ENCODE data around the gene PSTK.

The PSTK gene

GRCh38 chr10:122980209-122981065 is at the start of gene PSTK:
Gene PSTK (plus strand): TSS chr10:122980401. CDS start chr10:122980480, 79 bp downstream.
- peak; percentile 78 for DNase-seq

GRCh38 chr10:122931088-122931906 is 48.9 kb upstream of the PSTK start:
- DNase-seq, result no peak

- no peak for DNase-seq
Observed at GRCh38 chr10:122939133-122939855, 40.9 kb upstream of the PSTK start.

GRCh38 chr10:122939856-122940543 is 40.2 kb upstream of the PSTK start:
- DNase-seq, result no peak

- DNase-seq, result no peak
Observed at GRCh38 chr10:122949296-122949695, 30.9 kb upstream of the PSTK start.

GRCh38 chr10:122953902-122954730 is 26.1 kb upstream of the PSTK start, which contains the start of gene C10orf88:
Gene C10orf88 (minus strand): TSS chr10:122954227. CDS start chr10:122954178, 49 bp downstream.
- DNase-seq, result peak; percentile 92

- no peak for DNase-seq
Observed at GRCh38 chr10:122954731-122955050, 25.5 kb upstream of the PSTK start.

GRCh38 chr10:122955892-122956291 is 24.3 kb upstream of the PSTK start:
- no peak for DNase-seq

- DNase-seq, result no peak
Observed at GRCh38 chr10:122957474-122957873, 22.7 kb upstream of the PSTK start.

GRCh38 chr10:122962405-122962804 is 17.8 kb upstream of the PSTK start:
- no peak for DNase-seq

GRCh38 chr10:122966879-122967278 is 13.3 kb upstream of the PSTK start:
- no peak for DNase-seq

- no peak for DNase-seq
Observed at GRCh38 chr10:122968698-122969097, 11.5 kb upstream of the PSTK start.

- no peak for DNase-seq
Observed at GRCh38 chr10:122974023-122974422, 6.2 kb upstream of the PSTK start.

GRCh38 chr10:122974543-122975064 is 5.6 kb upstream of the PSTK start:
- DNase-seq, result no peak

GRCh38 chr10:122981066-122981464 is 864 bp downstream of the PSTK start:
- no peak for DNase-seq

- no peak for DNase-seq
Observed at GRCh38 chr10:122983898-122984297, 3.7 kb downstream of the PSTK start.

GRCh38 chr10:122984708-122985107 is 4.5 kb downstream of the PSTK start:
- no peak for DNase-seq

GRCh38 chr10:122986335-122986734 is 6.1 kb downstream of the PSTK start:
- no peak for DNase-seq

GRCh38 chr10:122988501-122988900 is 8.3 kb downstream of the PSTK start:
- DNase-seq, result no peak

- no peak for DNase-seq
Observed at GRCh38 chr10:122990278-122990677, 10.1 kb downstream of the PSTK start.

GRCh38 chr10:122992031-122992585 is 11.9 kb downstream of the PSTK start:
- no peak for DNase-seq

All from activated T-cell treated with anti-CD3 and anti-CD28 coated beads for 4 hours (primary cell).